HG03442 (cell line): ENCODE data around the gene TMEM52.
A peak's percentile ranks its signal among the peaks of the same experiment; 100 is the strongest.

Experiments
- ATAC-seq: cut with Tn5 transposase; IDR thresholded peaks from one replicate; pipeline ENCODE4 v1.9.1; 2021; ENCODE audit warnings: mild to moderate bottlenecking, moderate library complexity; ENCODE audit not compliant: unreplicated experiment

TMEM52 gene

DNA sequence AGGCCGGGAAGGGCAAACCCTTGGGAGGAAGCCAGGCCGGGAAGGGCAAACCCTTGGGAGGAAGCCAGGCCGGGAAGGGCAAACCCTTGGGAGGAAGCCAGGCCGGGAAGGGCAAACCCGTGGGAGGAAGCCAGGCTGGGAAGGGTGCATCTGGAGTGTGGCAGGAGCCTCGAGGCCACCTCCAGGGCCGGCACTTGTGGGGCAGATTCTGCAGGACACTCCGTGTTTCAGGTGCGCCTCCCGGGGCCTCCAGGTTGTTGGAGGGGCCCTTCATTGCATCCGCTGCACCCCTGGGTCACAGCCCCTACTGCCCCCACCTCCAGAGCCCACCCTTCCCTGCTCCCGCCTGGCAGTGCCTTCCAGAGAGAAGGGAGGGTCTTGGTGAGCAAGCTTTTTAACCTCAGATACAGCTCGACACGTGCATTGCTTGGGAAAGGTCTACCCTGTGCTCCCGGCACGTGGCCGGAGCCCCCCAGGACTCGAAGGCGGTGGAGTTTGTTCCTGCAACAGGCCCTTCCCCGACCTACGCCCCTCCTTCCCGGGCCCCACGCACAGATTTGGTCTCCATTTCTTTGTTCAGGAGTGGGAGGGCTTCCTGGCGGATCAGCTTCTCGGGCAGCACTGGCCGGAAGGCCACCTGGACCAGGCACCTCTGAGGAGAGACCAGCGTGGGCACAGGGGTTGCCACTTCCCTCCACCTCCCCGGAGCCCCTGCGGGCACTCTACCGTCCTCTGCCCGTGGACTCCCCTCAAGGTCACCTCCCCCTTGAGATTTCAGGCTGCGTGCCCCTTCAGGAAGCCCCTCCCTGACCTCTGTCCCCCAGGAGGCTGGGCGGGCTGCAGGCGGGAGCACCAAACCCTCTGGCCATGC lies 9.4 kb upstream of the TMEM52 start:
- no peak for ATAC-seq

- ATAC-seq, result no peak
Observed at GRCh38 chr1:1927751-1928150, 8.7 kb upstream of the TMEM52 start.

DNA sequence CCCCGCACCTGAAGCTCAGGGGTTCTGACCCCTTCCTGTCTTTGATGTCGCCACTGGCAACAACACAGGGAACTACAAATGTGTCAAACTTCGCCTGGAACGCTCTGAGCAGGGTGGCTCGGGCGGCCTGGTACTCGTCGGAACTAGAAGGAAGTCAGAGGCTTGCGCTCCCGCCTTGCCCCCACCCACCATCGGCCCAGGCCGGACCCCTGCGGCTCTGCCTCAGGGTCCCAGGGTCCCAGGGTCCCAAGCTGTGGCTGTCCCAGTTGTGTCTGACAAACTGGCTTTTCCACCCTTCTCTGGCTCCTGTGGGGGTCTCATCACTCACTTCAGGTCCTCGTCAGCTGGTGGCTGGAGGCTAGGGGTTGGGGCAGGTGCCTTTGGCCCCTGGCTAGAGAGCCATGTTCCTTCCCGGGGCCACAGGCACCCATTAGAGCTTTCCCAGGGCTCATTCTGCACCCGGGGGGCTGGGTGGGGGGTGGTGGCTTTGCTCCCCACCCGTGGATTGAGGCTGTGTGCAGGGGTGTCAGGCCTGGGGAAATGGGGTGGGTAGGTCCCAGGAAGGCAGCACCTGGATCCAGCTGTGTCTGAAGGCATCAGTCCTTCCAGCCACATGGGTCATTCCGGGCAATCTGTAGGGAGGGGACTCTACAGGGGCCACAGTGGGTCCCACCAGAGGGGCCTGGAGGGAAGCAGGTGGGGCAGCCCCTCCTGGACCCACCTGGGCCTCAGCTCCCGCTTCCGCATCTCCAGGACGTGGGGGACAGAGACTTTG lies 8.0 kb upstream of the TMEM52 start:
- ATAC-seq, result no peak

DNA sequence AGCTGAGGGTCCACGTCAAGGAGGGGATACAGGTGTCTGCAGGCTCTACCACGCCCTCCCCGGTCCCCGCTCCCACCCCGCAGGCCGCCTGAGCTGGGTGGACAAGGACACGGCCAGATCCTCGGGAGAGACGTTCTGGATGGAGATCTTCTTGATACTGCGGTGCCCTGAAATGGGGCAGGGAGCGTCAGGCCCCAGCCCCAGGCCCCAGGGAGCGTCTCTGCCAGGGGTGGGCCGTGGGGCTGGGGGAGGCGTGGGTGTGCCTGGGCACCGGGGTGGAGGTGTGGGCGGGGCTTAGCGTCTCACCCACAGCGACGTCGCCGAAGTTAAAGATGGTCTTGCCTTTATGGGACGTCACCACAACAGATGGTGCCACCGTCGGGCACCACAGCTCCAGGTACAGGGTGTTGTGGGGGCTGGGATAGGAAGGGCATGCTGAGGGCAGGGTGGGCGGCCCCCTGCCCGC lies 7.3 kb upstream of the TMEM52 start:
- ATAC-seq, result no peak

- no peak for ATAC-seq
Observed at GRCh38 chr1:1925437-1926345, 6.6 kb upstream of the TMEM52 start.

DNA sequence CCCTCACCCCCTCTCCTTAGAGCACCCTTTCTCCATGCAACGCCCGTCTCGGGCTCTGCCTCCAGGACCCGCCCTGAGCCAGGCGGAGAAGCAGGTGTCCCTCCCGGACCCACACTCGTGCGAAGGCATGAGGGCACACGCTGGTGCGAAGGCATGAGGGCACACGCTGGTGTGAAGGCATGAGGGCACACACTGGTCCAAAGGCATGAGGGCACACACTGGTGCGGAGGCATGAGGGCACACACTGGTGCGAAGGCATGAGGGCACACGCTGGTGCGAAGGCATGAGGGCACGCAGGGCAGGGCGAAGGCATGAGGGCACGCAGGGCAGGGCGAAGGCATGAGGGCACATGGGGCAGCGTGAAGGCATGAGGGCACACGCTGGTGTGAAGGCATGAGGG lies 5.8 kb upstream of the TMEM52 start:
- ATAC-seq, result no peak

DNA sequence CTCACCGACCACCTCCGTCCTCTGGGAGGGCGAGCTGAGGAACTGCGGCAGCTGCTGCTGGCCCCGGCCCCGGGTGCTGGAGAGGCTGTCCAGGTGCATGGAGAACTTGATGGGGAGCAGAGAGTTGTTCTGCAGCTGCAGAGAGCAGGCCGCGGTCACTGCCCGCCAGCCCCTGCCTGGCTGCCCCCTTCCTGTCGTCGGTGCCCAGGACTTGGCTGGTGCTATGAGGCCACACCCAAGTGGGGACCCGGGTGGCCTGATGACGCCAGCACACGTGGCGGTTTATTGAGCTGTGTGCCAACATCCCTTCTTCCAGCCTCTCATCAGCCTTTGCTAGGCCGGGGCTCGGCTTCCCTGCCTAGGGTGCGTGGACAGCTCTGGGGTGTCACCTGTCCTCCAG lies 5.3 kb upstream of the TMEM52 start:
- ATAC-seq, result no peak

DNA sequence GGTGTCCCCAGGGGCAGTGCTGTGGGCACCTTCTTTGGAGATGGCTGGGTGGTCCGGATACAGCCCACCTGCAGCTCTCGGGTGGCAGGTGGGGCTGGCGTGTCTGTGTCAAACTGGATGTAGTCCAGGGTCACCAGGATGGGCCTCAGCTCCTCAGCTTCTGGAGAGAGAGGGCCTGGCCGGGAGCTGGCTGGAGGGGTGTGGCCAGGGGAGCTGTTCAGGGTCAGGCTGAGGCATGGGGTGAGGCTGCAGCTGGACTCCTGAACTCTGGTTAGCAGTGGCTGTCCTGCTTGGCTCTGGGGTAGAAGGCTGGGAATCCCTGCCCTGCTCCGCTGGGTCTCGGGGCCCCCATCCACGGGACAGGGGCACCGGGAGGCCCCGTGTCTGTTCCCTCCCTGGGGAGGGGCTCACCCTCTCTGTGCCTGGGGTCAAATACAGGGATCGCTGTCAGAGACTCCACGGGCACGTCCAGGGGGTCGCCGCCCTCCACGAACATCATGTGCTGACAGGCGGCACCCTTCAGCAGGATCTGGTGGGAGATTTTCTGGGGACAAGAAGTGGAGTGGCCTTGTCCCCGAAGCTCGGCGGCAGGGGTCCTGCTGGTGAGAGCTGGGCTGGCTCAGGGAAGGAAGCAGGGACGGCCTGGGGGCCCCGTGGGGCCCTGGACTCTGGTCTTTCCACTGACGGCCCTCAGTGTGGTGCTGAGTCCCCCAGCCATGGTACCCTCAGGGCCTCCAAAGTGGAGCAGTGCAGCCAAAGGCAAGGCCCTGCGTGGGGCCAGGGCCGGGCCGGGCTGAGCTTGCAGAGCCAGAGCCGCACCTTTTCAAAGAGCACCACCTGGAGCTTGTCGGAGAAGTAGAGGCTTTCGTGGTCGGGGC lies 4.1 kb upstream of the TMEM52 start:
- no peak for ATAC-seq

GRCh38 chr1:1922702-1922955 lies 3.5 kb upstream of the TMEM52 start:
- no peak for ATAC-seq

- no peak for ATAC-seq
Observed at GRCh38 chr1:1921901-1922701, 3.0 kb upstream of the TMEM52 start.

GRCh38 chr1:1921459-1921862 lies 2.4 kb upstream of the TMEM52 start:
- ATAC-seq, result no peak

GRCh38 chr1:1920608-1921458 lies 1.8 kb upstream of the TMEM52 start:
- ATAC-seq, result no peak

DNA sequence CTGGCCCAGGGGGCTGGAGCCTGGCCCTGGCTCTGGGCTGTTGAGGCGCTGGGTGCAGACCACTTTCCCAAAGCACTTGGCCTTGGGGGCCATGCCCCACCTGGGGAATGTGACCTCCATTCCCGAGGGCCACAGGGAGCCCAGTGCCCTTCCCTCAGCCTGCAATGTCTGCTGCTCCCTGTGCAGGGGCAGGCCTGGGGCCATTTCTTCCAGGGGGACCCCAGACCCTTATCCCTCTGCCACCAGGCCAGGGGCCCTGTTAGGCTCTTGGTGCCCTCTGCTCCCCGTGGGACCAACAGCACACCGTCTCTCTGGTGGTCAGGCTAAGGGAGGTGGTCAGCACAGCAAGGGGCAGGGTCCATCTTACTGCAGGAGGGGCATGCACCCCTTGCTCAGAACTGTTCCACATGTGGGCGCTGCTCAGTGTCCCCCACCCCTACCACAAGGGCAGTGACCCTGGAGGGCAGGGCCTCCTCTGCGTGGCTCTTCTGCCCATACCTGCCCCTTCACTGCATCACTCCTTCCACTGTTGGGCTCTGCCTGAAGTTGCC lies 1.1 kb upstream of the TMEM52 start:
- no peak for ATAC-seq

- ATAC-seq, result peak; percentile 81
Observed at GRCh38 chr1:1919304-1920056, 401 bp upstream of the TMEM52 start.

DNA sequence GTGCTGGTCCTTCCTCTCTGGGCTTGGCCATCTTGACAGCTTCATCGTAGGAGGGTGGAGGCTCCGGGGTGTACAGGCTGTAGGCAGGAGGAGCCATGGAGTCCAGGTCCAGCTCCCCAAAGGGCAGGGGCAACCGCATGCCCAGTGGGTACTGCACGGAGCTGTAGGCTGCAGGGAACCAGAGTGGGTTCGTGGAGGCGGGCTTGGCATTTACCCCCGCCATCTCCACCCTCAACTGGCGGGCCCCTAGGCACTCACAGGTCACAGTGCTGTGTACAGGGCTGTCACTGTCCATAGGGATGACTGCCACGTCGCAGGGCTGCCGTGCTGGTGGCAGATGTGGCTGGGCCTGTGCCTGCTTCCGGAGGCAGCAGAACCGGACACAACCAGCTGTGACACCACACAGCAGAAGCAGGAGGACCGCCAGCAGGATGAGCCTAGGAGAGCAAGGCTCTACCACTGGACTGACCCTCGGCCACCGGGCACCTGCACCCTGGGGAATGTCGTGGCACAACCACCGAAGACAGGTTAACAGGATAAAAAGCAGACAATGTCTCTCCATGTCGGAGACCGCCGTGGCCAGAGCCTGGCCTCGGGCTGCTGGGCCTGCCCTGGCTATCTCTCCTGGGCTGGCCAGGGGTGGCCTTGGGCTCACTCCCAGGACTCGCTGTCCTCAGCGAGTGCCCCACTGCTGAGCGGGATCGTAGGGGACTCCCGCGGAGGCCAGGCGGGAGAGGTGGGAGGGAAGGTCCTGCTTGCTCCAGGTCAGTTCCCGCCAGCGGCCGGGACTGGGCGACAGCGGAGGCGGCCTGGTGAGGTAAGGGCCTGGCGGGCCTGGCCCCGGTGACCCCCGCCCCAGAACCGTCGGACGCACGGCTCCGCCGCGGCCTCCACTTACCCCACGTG lies 831 bp downstream of the TMEM52 start:
- ATAC-seq, result no peak

- no peak for ATAC-seq
Observed at GRCh38 chr1:1917304-1917976, 1.6 kb downstream of the TMEM52 start.
